ENCODE measurements around the gene PIAS4. TPM values are rescaled to one million over a fixed set of nuclear protein-coding genes. Genes with fewer than 3 reads are reported as not detected.
"Not testable (repeated sequence)": the region's sequence is repeated elsewhere in the genome, so short reads cannot be mapped to it uniquely, and the experiment has no call there.

Gene PIAS4
- total RNA-seq, 1 donor from 2014 or later = 27.3 TPM

DNA sequence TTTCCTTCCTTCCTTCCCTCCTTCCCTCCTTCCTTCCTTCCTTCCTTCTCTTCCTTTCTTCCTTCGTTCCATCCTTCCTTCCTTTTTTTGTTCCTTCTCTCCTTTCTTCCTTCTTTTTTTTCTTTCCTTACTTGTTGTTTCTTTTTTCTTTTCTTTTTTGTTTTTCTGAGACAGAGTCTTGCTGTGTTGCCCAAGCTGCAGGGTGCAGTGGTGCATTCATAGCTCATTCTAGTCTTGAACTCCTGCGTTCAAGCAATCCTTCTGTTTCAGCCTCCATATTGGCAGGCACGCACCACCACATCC lies 16.8 kb upstream of the PIAS4 start:
- no peak for DNase-seq (ENCODE audit: low spot score)

DNA sequence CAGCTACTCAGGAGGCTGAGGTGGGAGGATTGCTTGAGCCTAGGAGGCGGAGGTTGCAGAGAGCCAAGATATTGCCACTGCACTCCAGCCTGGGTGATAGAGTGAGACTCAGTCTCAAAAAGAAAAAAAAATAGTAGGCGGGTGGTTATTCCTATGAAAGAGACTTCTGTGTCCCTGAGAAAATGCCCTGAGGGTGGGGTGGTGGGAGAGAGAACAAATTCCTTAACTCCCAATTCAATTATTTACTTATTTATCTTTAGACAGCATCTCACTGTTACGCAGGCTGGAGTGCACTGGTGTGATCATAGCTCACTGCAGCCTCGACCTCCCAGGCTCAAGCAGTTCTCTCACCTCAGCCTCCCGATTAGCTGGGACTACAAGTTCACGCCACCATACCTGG lies 11.9 kb upstream of the PIAS4 start:
- DNase-seq (ENCODE audit: low spot score) = no peak

DNA sequence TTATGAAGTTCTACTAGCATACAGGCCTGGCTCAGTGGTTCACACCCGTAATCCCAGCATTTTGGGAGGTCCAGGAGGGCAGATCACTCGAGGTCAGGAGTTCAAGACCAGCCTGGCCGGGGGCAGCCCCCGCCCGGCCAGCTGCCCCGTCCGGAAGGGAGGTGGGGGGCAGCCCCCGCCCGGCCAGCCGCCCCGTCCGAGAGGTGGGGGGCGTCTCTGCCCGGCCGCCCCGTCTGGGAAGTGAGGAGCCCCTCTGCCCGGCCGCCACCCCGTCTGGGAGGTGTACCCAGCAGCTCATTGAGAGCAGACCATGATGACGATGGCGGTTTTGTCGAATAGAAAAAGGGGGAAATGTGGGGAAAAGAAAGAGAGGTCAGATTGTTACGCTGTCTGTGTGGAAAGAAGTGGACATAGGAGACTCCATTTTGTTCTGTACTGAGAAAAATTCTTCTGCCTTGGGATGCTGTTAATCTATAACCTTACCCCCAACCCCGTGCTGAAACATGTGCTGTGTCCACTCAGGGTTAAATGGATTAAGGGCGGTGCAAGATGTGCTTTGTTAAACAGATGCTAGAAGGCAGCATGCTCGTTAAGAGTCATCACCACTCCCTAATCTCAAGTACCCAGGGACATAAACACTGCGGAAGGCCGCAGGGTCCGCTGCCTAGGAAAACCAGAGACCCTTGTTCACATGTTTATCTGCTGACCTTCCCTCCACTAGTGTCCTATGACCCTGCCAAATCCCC lies 8.7 kb upstream of the PIAS4 start:
- not testable (repeated sequence) for DNase-seq (ENCODE audit: low spot score)

DNA sequence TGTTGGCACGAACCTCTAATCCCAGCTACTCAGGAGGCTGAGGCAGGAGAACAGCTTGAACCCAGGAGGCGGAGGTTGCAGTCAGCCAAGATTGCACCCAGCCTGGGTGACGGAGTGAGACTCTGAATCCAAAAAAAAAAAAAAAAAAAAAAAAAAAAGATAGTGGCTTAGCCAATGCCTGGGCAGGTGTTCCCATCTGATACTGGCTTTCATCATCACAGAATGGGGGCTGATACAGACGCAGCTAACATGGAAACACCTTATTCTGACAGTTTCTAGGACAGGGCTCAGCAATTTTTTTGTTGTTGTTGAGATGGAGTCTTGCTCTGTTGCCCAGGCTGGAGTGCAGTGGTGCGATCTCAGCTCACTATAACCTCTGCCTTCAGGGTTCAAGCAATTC lies 6.7 kb upstream of the PIAS4 start:
- DNase-seq (ENCODE audit: low spot score) = not testable (repeated sequence)

DNA sequence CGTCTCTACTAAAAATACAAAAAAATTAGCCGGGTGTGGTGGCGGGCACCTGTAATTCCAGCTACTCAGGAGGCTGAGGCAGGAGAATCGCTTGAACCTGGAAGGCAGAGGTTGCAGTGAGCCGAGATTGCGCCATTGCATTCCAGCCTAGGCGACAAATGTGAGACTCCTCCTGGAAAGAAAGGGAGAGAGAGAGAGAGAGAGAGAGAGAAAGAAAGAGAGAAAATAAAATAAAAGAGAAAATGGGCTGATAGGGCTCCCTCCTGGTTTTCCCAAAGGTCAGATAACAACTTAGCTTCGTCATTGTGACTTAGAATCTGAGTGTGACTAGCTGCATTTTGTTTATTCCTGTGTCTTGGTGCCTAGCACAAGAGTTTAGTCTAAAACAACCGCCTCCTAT lies 2.1 kb upstream of the PIAS4 start:
- not testable (repeated sequence) for DNase-seq (ENCODE audit: low spot score)

DNA sequence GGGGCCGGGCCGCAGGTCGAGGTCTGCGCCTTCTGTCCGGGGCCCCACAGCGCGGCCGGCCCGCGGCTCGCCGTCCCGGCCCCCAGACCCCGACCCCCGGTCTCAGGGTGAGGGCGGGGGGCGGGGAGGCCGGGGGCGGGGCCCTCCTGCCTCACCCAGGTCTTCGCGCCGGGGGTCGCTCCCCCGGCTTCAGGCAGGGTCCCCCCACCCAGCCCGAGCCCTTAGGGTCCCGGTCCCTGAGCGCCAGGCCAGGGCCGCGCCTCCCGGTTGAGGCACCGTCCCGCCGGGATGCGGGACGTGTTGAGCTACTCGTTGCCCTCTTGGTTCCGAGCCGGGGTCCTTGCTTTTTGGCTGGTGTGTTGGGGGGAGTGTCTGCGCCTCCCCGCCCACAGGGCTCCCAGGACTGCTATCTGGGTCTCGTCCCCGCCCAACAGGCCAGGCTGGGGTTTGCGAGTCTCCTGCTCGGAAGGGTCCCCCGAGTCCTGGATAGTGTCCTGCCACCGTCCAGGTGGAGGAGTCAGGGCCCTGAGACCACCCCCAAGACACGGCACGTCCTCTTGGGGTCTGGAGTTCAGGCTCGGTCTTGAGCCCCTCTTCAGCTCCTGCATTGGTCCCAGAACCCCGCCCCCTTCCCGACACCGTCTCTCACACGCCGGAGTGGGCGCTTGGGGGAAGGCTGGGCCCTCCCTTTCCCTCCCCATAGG lies 452 bp downstream of the PIAS4 start:
- DNase-seq (ENCODE audit: low spot score) = no peak

DNA sequence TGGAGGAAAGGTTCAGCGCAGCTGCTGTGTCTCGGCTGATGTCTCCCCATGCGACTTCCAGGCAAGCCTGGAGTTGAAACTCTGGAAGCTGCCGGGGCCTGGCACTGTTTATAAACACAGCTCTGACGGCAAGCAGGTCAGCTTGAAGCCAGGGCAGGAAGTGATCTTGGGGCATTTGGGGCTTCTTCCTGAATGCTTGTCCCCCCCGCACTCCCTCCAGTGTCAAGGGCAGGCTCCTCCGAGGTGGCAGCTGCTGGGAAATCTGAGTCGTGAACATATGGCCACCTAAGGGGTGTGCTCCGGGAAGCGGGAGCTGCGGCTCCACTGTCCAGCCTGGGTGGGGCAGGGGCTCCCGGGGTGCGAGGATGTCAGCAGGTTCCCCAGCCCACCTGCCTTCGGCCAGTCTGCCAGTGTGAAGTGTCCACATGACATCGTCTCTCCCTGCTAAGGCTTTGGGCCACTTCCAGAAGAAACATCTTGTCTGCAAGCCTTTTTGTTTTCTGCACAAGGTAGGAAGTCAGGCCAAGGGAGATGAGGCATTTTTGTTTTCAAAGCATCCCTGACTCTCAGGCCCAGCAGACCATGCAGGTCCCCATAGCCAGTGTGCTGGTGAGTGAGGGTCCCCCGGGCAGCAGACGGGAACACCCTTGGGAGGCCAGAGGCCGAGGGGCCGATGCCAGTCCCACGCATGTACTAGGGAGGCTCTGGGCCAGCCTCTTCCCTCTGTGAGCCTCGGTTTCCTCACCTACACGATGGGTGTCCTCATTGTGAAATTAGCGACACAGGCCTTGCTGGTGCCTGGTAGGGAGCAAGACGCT lies 2.7 kb downstream of the PIAS4 start:
- no peak for DNase-seq (ENCODE audit: low spot score)

DNA sequence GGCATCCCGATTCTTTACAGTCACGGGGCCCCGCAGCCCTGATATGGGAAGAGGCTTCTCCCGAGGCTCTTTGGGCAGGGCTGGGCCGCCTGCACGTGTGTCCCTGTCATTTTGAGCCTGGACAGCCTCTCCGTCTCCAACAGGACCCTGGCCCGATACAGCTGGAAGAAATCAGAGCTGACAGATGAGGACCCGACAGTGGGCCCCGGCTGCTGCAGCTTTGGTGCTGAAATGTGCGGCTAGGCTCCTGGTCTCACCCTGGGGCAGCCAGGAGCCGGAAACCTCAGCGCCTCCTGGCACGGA lies 3.2 kb downstream of the PIAS4 start:
- no peak for DNase-seq (ENCODE audit: low spot score)

DNA sequence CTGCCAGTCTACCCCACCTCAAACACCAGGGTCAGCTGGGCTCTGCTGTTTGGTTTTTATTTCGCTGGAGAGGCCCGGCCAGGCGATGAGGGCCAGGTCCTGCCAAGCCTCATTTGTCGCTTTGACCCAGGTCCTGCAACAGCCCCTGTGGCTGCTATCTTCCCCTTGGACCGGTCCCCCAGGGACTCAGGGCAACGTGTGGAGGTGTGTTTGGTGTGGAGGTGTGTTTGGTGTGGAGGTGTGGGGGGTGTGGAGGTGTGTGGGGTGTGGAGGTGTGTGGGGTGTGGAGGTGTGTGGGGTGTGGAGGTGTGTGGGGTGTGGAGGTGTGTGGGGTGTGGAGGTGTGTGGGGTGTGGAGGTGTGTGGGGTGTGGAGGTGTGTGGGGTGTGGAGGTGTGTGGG lies 3.9 kb downstream of the PIAS4 start:
- DNase-seq (ENCODE audit: low spot score) = not testable (repeated sequence)

DNA sequence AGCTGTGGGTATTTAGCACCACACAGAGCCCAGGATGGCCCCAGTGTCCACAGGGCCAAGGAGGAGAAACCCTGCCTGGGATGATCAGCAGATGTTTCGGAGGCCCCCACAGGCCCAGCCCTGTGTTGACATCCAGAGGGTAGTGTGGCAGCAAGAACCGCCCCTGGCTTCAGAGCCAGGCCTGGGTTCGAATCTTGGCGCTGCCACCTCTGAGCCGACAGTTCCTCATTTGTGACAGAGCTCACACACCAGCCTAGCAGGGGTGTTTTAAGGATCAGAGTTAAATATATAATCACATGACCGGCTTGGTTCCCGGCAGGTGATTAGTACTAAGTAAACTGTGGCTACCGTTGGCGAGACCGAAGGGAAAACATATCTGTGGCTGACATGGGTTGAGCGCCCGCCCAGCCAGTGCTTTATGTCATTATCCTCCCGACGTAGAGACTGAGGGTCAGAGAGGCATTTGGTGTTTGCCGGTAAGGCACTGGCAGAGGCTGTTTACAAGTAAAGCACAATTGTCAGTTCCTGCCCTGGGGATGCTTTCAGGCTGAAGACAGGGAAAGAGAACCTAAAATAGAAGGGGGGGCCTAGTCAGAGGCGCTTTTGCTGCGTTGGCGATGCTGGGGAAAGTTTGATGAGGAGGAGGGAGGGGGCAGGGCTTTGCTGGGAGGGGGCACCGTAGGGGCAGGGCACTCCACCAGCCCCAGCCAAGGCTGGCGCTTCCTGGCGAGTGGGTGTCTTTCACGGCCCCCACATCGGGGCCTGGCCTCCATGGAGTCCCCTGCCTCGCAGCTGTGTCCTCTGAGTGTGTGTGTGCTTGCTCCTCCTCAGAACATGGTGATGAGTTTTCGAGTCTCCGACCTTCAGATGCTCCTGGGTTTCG lies 4.8 kb downstream of the PIAS4 start:
- no peak for DNase-seq (ENCODE audit: low spot score)

DNA sequence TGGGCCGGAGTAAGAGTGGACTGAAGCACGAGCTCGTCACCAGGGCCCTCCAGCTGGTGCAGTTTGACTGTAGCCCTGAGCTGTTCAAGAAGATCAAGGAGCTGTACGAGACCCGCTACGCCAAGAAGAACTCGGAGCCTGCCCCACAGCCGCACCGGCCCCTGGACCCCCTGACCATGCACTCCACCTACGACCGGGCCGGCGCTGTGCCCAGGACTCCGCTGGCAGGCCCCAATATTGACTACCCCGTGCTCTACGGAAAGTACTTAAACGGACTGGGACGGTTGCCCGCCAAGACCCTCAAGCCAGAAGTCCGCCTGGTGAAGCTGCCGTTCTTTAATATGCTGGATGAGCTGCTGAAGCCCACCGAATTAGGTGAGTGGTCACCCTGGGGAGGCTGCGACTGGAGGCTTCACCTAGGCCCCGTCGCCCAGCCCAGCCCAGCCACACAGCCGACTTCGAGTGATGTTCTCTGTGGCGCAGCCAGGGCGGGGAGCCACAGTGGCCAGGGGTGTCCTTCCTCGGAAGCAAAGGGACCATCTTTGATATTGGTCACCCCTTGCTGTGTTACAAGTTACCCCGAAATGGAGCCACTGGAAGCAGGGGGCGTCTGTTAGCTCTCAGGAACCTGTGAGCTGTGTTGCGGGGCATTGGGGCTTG lies 5.6 kb downstream of the PIAS4 start:
- DNase-seq (ENCODE audit: low spot score) = no peak

DNA sequence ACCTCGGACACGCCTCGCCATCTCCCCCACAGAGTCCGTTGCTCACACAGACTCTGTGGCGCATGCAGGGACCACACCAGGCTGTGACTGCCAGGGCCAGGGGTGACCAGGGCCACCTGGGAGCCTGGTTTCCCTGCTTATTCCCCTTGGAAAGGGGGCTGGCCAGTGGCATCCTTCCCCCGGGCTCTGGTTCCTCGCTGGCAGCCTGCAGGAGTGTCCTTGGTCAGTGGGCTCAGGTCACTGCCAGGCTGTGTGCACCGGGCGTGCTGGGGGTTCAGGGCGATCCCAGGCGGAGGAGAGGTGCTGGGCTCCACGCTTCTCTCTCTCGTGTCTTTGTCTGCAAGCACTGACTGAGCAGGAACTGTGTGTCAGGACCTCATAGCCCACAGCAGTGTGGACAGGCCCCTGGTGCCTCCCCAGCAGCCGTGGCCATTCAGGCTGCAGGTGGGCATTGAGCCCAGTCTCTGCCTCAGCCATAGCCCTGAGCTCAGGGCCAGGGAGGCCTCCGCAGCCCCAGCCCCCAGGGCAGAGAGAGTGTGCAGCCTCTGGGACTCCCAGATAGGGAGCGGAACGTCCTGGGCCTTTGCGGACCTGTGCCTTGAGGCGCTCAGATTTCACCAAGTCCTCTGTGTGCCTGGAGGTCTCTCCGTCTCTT lies 6.5 kb downstream of the PIAS4 start:
- no peak for DNase-seq (ENCODE audit: low spot score)

DNA sequence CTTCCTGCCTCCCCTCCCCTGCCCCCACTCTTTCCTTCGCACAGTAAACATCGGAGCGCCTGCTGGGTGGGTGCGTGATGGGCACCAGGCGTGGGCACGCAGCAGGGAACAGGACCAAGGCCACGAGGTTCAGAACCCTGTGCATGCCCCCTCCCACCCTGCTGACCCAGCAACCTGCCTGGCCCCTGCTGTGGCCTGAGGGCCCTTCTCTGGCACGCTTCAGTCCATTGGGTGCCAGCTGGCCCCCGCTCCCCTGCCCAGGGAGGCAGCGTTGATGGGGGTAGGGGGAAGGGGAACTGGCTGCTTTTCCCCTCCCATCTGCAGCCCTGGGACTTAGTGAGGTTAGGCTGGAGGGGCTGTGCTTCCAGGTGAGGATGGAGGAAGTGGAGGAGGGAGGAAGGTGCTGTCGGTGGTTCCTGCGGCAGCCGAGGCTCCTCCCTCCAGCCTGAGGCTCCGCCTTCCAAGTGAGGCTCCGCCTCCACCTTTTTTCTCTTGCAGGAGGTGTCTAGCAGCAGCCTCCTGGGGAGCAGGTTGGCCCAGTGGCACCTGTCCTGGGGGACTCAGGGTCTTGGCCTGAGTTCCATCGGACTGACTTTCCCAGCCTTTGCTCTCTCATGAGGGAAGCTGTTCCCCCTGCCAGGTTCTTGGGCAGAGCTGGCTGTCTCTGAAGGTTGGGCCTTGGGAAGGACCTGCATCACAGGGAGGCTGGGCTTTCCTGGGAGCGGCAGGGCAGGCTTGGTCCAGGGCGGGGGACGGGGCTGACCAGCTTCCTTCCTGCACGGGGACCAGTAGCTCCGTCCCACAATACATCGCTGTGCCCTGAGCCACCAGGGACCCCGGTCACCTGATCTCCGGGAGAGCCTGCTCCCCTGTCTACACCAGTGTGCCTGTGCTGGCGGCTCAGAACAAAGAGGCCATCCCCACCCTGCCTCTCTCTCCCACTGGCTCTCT lies 7.3 kb downstream of the PIAS4 start:
- no peak for DNase-seq (ENCODE audit: low spot score)

DNA sequence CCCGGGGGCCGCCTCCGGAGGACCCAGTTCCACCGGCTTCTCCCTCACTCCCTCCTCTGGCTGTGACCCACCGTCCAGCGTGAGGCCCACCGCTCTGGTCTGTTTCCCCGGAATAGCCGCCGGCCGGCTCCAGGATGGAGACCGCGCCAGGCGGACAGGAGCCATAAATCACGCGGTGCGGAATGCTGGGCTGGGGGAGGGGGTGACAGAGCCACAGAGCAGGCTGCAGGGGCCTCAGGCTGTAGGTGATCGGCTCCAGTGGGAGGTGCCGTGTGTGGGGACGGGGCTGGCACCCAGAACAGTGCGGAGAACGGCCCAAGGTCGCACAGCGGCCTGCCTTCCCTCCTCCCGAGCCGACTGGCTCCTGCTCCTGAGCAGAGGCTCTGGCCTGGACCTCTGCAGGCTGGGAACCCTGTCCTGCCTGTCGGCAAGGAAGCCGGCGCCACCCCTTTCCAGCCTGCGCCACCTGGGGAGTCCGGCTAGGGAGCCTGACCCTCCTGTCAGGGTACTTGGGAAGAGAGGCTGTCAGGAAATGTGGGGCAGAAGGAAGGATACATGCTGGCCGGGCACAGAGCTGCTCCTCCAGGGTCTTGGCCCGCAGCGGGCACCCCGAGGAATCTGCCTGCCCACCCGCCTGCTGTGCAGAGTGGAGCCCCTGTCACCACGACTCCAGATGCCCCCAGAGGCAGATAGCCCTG lies 8.3 kb downstream of the PIAS4 start:
- no peak for DNase-seq (ENCODE audit: low spot score)

DNA sequence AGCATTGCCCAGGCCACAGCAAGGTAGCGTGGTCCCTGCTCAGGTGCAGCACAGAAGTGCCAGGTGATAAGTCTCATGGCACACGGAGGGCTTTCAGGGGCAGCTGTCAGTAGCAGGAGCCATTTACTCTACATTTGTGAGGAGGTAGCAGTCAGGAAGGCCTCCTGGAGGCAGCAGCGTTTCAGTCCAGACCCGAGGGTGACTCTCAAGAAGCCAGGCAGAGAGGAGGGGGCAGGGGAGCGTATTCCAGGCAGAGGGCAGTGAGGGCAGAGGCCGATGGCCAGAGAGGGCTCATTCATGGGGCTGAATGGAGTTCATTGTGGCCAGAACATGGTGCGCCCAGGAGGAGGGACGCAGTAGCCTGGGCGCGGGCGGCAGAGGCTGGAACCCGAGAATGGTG lies 8.9 kb downstream of the PIAS4 start:
- DNase-seq (ENCODE audit: low spot score) = no peak

DNA sequence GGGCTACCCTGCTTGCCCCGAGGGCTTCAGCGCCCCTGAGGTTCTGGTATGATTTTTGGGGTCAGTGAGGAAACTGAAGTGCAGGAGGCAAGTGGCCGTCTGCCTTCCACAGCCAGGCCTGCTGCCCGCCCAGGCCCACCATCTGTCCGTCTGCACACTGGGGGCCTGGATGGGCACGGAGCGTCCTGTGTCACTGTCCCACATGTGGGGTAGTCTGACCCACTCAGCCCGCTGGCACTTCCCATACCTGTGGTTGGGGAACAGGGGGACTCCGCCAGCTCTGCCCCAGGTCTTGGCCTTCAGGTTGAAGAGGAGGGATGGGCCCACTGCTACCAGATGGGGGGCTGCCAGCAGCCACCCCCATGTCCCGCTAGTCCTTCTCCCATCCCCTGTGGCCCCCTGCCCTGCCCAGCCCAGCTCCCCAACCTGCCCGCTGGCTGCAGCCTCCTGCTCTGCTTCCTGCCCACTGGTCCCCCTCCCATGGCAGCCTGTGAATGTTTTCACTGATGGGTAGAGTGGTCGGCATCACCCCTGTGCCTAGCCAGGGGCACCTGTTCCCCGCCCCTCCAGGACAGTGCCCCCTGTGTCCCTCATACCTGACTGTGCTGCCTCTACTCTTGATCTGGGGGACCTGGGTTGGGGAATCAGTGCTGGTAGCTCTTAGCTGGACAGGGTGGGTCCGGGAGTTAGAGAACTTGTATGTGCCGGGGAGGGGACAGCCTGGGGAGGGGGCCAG lies 9.5 kb downstream of the PIAS4 start:
- DNase-seq (ENCODE audit: low spot score) = no peak

DNA sequence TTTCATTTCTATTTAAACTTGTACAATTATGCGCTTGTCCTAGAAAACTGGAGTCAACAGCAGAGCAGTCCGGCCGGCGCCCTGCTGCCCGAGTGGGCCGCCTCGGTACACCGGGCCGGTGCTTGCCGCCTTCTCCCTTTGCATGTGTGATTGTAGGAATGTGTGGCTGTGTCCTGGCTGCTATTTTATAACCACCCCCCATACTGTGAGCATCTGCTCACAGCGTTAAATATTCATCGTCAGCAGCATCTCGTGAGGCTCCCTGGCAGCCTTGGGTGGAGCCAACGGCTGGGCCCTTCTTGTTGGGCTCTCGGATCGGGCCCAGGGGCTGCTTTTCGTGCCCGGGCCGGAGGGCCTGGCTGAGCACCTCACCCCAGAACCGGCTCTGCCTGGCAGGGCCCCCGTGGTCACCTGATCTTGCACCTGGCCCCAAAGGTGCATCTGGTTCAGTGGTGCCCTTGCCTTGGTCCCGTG lies 10.6 kb downstream of the PIAS4 start:
- no peak for DNase-seq (ENCODE audit: low spot score)

DNA sequence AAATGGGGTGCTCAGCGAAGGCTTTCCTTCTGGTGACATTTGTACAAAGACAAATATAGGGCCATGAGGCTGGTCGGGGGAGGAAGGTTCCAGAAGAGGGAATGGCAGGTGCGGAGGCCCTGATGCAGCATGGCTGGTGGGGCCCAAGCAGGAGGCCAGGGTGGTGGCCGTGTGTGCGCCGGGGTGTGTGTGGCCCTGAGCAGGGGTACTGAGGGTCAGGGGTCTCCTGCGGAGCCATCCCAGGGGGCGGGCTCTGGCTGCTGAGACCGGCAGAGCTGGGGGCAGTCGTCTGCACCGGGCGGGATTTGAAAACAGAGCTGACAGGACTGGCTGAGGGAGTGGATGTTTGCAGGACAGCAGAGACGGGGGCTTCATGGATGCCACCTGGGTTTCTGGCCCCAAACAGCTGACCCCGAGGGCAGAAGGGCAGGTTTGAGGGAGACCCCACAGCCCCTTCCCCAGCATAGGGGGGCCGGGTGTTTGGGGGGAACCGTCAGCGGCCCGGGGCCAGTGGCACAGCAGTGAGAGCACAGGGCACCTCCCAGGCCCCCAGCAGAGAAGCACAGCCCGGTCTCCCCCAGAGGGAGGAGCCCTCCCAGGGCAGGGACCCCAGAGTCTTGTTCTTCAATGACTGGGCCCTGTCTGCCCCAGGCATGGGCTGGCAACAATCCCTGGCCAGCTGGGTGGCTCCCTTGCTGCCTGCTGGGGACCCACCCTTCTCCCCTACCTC lies 11.4 kb downstream of the PIAS4 start:
- no peak for DNase-seq (ENCODE audit: low spot score)
